ENCODE data around the gene DGKI.

DGKI gene

DNA sequence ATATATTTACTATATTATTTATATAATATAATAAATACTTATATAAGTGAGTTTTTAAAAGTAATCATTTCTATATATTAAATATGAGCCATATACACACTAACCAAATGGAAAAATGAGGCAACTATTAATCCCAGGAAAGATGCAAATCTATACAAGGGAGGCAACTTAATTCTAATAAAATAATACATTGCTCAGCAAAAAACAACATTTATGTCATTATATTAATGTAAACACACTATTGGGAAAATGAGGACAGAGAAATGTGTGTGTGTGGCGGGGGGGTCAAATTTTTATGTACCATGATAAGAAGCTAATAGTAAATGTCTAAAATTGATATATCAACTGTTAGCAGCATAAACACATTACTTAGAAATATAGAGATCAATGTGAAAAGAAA, 23.3 kb upstream of the DGKI start:
- no peak overlapping the region for H3K27ac ChIP-seq (ENCODE audit: low read depth, low read length)
- no peak overlapping the region for H3K9ac ChIP-seq (ENCODE audit: low read length)
- H3K4me1 ChIP-seq (ENCODE audit: insufficient read depth, low read length): peaks cover 10% of the 10 kb centered on the region
- no peaks in the 10 kb centered on the region for H3K9me3 ChIP-seq (ENCODE audit: low read length)
- no peak overlapping the region for H3K4me3 ChIP-seq (ENCODE audit: low read depth in 1 of 2, low read length in 2 of 2)
- H3K27me3 ChIP-seq (ENCODE audit: control insufficient read depth in 1 of 2, insufficient read depth in 2 of 2, low read length in 2 of 2): no peaks in the 10 kb centered on the region
- peaks cover 34% of the 10 kb centered on the region for H3K36me3 ChIP-seq (ENCODE audit: insufficient read depth, low read length)

- Histone ChIP-seq H3K27ac (ENCODE audit: low read depth, low read length) (no peak overlapping the region), H3K36me3 (ENCODE audit: insufficient read depth, low read length) (peaks cover 37% of the 10 kb centered on the region), H3K27me3 (ENCODE audit: control insufficient read depth in 1 of 2, insufficient read depth in 2 of 2, low read length in 2 of 2) (no peaks in the 10 kb centered on the region), H3K4me1 (ENCODE audit: insufficient read depth, low read length) (peaks cover 2% of the 10 kb centered on the region), H3K9me3 (ENCODE audit: low read length) (no peaks in the 10 kb centered on the region), H3K4me3 (ENCODE audit: low read depth in 1 of 2, low read length in 2 of 2) (no peak overlapping the region), H3K9ac (ENCODE audit: low read length) (no peak overlapping the region)
Observed at GRCh38 chr7:137869260-137869659, 22.5 kb upstream of the DGKI start.

DNA sequence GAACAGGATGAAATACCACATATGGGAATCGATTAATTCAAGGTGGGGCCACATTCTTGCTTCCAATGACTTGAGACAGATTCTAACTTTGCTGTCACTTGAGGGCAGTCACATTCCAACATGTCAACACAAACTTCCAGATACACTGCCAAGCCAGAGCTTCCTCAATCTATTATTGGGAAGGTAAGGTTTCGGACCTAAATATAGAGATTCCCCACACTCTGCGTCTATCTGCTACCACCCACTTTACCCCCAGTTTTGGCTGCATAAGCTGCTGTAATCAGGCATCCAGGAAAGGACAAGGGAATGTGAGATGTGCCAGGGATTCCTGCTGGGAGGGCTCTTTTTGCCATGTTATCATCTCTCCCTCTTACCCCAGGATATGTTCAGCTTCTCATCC, 20.5 kb upstream of the DGKI start:
- Histone ChIP-seq H3K36me3 (ENCODE audit: insufficient read depth, low read length) (peaks cover 27% of the 10 kb centered on the region), H3K4me1 (ENCODE audit: insufficient read depth, low read length) (no peaks in the 10 kb centered on the region), H3K9me3 (ENCODE audit: low read length) (no peaks in the 10 kb centered on the region), H3K27me3 (ENCODE audit: control insufficient read depth in 1 of 2, insufficient read depth in 2 of 2, low read length in 2 of 2) (no peaks in the 10 kb centered on the region), H3K9ac (ENCODE audit: low read length) (no peak overlapping the region), H3K4me3 (ENCODE audit: low read depth in 1 of 2, low read length in 2 of 2) (no peak overlapping the region), H3K27ac (ENCODE audit: low read depth, low read length) (no peak overlapping the region)

DNA sequence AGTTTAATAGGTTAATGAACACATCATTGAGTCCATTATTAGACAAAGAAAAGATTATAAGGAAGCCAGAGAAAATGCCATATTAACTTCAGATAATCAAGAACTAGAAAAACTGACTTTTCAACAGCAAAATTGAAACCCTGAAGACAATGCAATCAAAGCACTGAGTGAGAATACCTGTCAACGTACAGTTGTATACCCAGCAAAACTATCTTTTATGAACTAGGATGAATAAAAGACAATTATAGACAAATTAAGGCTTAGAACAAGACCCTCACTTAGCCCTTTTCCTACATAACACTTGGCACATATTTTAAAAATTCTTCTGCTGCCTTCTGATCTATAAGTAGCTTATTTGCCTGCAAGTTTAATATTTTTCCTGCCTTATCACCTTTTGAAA, 19.0 kb upstream of the DGKI start:
- peaks cover 27% of the 10 kb centered on the region for H3K36me3 ChIP-seq (ENCODE audit: insufficient read depth, low read length)
- no peaks in the 10 kb centered on the region for H3K9me3 ChIP-seq (ENCODE audit: low read length)
- H3K27ac ChIP-seq (ENCODE audit: low read depth, low read length): no peak overlapping the region
- no peak overlapping the region for H3K4me3 ChIP-seq (ENCODE audit: low read depth in 1 of 2, low read length in 2 of 2)
- no peaks in the 10 kb centered on the region for H3K27me3 ChIP-seq (ENCODE audit: control insufficient read depth in 1 of 2, insufficient read depth in 2 of 2, low read length in 2 of 2)
- H3K9ac ChIP-seq (ENCODE audit: low read length): no peak overlapping the region
- no peaks in the 10 kb centered on the region for H3K4me1 ChIP-seq (ENCODE audit: insufficient read depth, low read length)

DNA sequence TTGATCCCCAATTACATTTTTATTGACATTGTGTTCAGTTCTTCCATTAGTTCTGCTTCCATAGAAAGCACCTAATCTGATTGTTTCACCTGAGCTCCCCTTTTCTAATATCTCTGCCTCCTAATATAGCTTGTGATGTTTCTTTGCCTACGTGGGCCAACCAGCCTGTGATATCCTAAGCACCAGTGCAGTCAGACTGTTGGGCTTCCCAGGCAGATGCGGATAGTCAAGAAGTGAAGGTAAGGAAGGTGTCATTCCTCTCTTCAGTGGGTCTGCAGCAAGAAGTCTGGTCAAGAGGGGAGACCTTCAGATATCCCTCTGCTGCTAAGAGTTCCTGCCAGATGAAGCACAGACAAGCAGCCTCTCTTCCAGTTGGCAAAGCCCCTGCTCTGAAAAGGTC, 16.2 kb upstream of the DGKI start:
- H3K4me3 ChIP-seq (ENCODE audit: low read depth in 1 of 2, low read length in 2 of 2): no peak overlapping the region
- H3K27me3 ChIP-seq (ENCODE audit: control insufficient read depth in 1 of 2, insufficient read depth in 2 of 2, low read length in 2 of 2): no peaks in the 10 kb centered on the region
- no peaks in the 10 kb centered on the region for H3K4me1 ChIP-seq (ENCODE audit: insufficient read depth, low read length)
- no peak overlapping the region for H3K27ac ChIP-seq (ENCODE audit: low read depth, low read length)
- no peak overlapping the region for H3K9ac ChIP-seq (ENCODE audit: low read length)
- H3K9me3 ChIP-seq (ENCODE audit: low read length): no peaks in the 10 kb centered on the region
- H3K36me3 ChIP-seq (ENCODE audit: insufficient read depth, low read length): peaks cover 27% of the 10 kb centered on the region

DNA sequence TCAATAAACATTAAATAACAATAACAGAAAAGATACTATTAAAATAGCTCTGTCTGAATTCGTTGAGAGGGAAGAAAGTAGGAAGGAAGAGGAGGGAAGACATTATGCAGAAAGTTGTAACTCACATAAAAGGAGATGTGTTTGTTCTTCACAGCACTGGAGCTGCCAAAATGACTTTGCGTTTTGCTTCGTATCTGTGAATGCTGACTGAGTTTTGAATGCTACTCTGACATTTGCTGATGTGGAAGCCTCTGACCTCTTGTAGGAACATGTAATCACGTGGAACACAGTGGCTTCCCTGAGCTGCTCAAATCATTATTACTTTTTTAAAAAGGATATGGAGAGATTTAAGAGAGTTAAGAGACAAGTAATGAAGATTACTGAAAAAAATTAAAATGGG, 15.6 kb upstream of the DGKI start:
- Histone ChIP-seq H3K9ac (ENCODE audit: low read length) (no peak overlapping the region), H3K36me3 (ENCODE audit: insufficient read depth, low read length) (peaks cover 23% of the 10 kb centered on the region), H3K4me1 (ENCODE audit: insufficient read depth, low read length) (no peaks in the 10 kb centered on the region), H3K4me3 (ENCODE audit: low read depth in 1 of 2, low read length in 2 of 2) (no peak overlapping the region), H3K27ac (ENCODE audit: low read depth, low read length) (no peak overlapping the region), H3K9me3 (ENCODE audit: low read length) (no peaks in the 10 kb centered on the region), H3K27me3 (ENCODE audit: control insufficient read depth in 1 of 2, insufficient read depth in 2 of 2, low read length in 2 of 2) (no peaks in the 10 kb centered on the region)

- no peak overlapping the region for H3K4me3 ChIP-seq (ENCODE audit: low read depth in 1 of 2, low read length in 2 of 2)
- no peaks in the 10 kb centered on the region for H3K4me1 ChIP-seq (ENCODE audit: insufficient read depth, low read length)
- H3K27me3 ChIP-seq (ENCODE audit: control insufficient read depth in 1 of 2, insufficient read depth in 2 of 2, low read length in 2 of 2): no peaks in the 10 kb centered on the region
- H3K36me3 ChIP-seq (ENCODE audit: insufficient read depth, low read length): peaks cover 11% of the 10 kb centered on the region
- no peak overlapping the region for H3K9ac ChIP-seq (ENCODE audit: low read length)
- no peak overlapping the region for H3K27ac ChIP-seq (ENCODE audit: low read depth, low read length)
- no peaks in the 10 kb centered on the region for H3K9me3 ChIP-seq (ENCODE audit: low read length)
Observed at GRCh38 chr7:137860542-137860941, 13.8 kb upstream of the DGKI start.

GRCh38 chr7:137853053-137853452, 6.3 kb upstream of the DGKI start:
- no peak overlapping the region for H3K9ac ChIP-seq (ENCODE audit: low read length)
- H3K27ac ChIP-seq (ENCODE audit: low read depth, low read length): no peak overlapping the region
- no peak overlapping the region for H3K4me3 ChIP-seq (ENCODE audit: low read depth in 1 of 2, low read length in 2 of 2)
- no peaks in the 10 kb centered on the region for H3K9me3 ChIP-seq (ENCODE audit: low read length)
- H3K27me3 ChIP-seq (ENCODE audit: control insufficient read depth in 1 of 2, insufficient read depth in 2 of 2, low read length in 2 of 2): peaks cover 0 to 2% of the 10 kb centered on the region in 2 donors
- H3K4me1 ChIP-seq (ENCODE audit: insufficient read depth, low read length): no peaks in the 10 kb centered on the region
- H3K36me3 ChIP-seq (ENCODE audit: insufficient read depth, low read length): no peaks in the 10 kb centered on the region

DNA sequence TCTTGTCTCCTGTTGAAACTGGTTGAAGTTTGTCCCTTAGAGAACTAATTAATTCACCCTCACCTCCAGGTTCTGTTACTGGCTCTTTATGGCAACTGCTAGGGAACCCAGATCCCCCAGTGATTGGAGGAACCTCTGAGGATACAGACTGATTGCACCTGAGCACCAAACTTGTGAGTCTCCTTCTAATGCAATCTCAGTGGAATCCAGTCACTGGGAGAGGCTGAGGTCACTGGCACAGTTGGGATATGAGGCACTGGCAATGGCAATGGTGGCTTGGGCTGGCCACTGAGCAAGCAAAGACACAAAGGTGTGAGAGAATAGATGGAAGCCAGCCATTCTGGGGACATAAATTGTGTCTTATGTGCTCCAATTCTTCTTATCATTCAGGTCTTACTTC, 5.3 kb upstream of the DGKI start:
- Histone ChIP-seq H3K4me3 (ENCODE audit: low read depth in 1 of 2, low read length in 2 of 2) (no peak overlapping the region), H3K36me3 (ENCODE audit: insufficient read depth, low read length) (no peaks in the 10 kb centered on the region), H3K9me3 (ENCODE audit: low read length) (no peaks in the 10 kb centered on the region), H3K4me1 (ENCODE audit: insufficient read depth, low read length) (peaks cover 6% of the 10 kb centered on the region), H3K27ac (ENCODE audit: low read depth, low read length) (no peak overlapping the region), H3K27me3 (ENCODE audit: control insufficient read depth in 1 of 2, insufficient read depth in 2 of 2, low read length in 2 of 2) (peaks cover 9 to 10% of the 10 kb centered on the region in 2 donors), H3K9ac (ENCODE audit: low read length) (no peak overlapping the region)

DNA sequence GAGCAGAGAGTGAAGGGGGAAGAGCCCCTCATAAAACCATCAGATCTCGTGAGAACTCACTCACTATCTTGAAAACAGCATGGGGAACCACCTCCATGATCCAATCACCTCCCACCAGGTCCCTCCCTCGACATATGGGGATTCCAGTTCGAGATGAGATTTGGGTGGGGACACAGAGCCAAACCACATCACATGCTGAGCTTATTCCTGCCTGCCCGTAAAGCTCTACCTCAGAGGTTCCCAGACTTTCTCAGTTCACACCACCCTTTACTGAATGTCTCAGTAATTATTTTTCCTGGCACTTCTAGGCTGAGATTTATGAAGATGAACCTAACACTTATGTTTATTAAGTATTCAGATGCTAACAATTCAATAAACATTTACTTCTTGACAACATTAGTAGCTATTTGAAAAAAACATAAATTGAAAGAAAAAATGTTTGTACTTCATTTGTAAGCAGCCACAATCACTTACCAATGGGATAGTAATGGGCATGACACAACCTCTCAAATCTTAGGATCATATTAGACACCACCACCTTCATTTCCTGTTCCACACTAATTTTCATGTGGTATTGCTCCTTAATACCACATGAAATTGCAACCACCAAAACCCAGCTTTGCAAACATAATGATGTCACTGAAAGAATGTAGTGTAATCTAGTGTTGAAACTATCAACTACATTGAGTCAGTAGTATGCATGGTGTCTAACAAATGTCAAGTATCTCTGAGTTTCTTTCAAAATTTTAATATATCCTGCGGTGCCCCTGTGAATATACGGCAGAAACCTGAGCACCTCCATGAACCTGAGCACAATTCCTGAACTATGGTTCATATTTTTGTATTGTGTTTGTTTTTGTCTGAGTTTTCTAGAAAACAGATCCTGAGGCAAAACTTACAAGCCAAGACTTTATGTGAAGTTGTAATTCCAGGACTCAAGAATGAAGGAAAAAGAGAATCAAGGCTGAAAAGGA, 4.5 kb upstream of the DGKI start:
- Histone ChIP-seq H3K36me3 (ENCODE audit: insufficient read depth, low read length) (no peaks in the 10 kb centered on the region), H3K9me3 (ENCODE audit: low read length) (no peaks in the 10 kb centered on the region), H3K27me3 (ENCODE audit: control insufficient read depth in 1 of 2, insufficient read depth in 2 of 2, low read length in 2 of 2) (peaks cover 11 to 14% of the 10 kb centered on the region in 2 donors), H3K27ac (ENCODE audit: low read depth, low read length) (no peak overlapping the region), H3K4me3 (ENCODE audit: low read depth in 1 of 2, low read length in 2 of 2) (no peak overlapping the region), H3K4me1 (ENCODE audit: insufficient read depth, low read length) (peaks cover 8% of the 10 kb centered on the region), H3K9ac (ENCODE audit: low read length) (no peak overlapping the region)

- H3K36me3 ChIP-seq (ENCODE audit: insufficient read depth, low read length): no peaks in the 10 kb centered on the region
- H3K27ac ChIP-seq (ENCODE audit: low read depth, low read length): no peak overlapping the region
- H3K27me3 ChIP-seq (ENCODE audit: control insufficient read depth in 1 of 2, insufficient read depth in 2 of 2, low read length in 2 of 2): peaks cover 18 to 21% of the 10 kb centered on the region in 2 donors
- no peaks in the 10 kb centered on the region for H3K9me3 ChIP-seq (ENCODE audit: low read length)
- no peak overlapping the region for H3K9ac ChIP-seq (ENCODE audit: low read length)
- H3K4me1 ChIP-seq (ENCODE audit: insufficient read depth, low read length): peaks cover 12% of the 10 kb centered on the region
- H3K4me3 ChIP-seq (ENCODE audit: low read depth in 1 of 2, low read length in 2 of 2): no peak overlapping the region
Observed at GRCh38 chr7:137850571-137850970, 3.8 kb upstream of the DGKI start.

DNA sequence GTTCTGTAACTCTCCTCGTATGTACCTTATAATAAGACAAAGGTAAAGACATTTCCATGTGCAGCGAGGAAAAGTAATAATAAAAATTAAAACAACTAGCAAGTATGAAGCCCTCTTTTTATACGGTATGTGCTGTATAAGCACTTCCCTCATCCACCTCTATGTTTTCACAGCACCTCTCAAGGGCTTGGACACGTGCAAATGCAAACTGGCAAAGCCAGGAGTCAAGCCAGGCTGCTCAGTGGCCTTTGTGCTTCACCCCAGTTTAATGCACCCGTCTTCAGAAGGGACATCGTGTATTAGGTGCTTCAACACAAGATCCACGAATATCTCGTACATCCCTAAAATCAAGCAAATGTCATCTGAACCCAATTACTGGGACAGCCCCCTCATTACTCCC, 1.3 kb upstream of the DGKI start:
- Histone ChIP-seq H3K9me3 (ENCODE audit: low read length) (no peaks in the 10 kb centered on the region), H3K36me3 (ENCODE audit: insufficient read depth, low read length) (no peaks in the 10 kb centered on the region), H3K27ac (ENCODE audit: low read depth, low read length) (no peak overlapping the region), H3K27me3 (ENCODE audit: control insufficient read depth in 1 of 2, insufficient read depth in 2 of 2, low read length in 2 of 2) (peaks cover 38 to 41% of the 10 kb centered on the region in 2 donors), H3K9ac (ENCODE audit: low read length) (no peak overlapping the region), H3K4me3 (ENCODE audit: low read depth in 1 of 2, low read length in 2 of 2) (no peak overlapping the region), H3K4me1 (ENCODE audit: insufficient read depth, low read length) (peaks cover 12% of the 10 kb centered on the region)
